Left cardiac atrium (tissue), 4 donors: ENCODE data around the gene MTARC2. TPM values are rescaled to one million over a fixed set of nuclear protein-coding genes. Genes with fewer than 3 reads are reported as not detected.
A peak's percentile ranks its signal among the peaks of the same experiment; 100 is the strongest.
"Not testable (repeated sequence)": the region's sequence is repeated elsewhere in the genome, so short reads cannot be mapped to it uniquely, and the experiment has no call there.

Source experiments
- ATAC-seq, 2 donors: fragments of 200-7000 bp; cut with Tn5 transposase; one replicate each; pipeline ENCODE4 v1.9.1; 2020; ENCODE audit warnings: mild to moderate bottlenecking in 2 of 2, moderate library complexity in 2 of 2
- DNase-seq: peaks from one replicate; pipeline ENCODE4 v3.0.0-alpha.2; 2020
- intact Hi-C, 2 donors: fragments of 100-400 bp; cut with DNase I; formaldehyde crosslinking; loops; one replicate each; pipeline versions ENCODE4 v1.14.1 to v1.15.1; 2022 to 2023
- total RNA-seq, 2 donors: library from RNA; stranded (reverse); fragmentation: NEBNext Ultra II Directional; extraction: Animal tissue kit (Norgen Biotek cat#: 25700); gene quantifications; one replicate each; pipeline ENCODE4 v1.2.1, GENCODE V29; 2021
- donor health status: DM: no; HTN: yes; CAD: no.
- donor health status: DM: no; HTN: yes; CAD: no; lungs with severe emphysema.
- donor health status: DM: yes; HTN: yes; CAD: no.
- donor health status: Dilated cardiomyopathy.

MTARC2 gene
- total RNA-seq, 2 donors from 2014 or later: 28.7 to 32.7 TPM

DNA sequence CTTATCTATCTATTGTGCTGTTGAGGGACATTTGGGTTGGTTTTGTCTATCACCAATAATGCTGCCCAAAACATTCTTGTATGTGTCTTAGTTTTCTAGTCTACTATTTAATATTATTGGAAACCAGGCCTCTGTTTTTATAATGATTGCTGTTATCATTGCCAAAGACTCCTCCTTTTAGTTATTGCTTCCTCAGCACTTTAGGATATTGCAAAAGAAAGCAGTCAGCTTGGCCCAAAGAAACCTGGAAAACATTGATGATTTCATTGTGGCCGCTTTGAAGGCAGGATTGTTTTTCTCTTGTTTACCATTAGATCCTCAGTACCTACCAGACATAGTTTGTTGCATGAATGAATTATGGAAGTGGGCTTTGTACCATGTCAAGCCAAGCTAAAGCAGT, 20.6 kb upstream of the MTARC2 start:
- intact Hi-C loops: no loop called here
- DNase-seq (no peak), ATAC-seq (no peak)

DNA sequence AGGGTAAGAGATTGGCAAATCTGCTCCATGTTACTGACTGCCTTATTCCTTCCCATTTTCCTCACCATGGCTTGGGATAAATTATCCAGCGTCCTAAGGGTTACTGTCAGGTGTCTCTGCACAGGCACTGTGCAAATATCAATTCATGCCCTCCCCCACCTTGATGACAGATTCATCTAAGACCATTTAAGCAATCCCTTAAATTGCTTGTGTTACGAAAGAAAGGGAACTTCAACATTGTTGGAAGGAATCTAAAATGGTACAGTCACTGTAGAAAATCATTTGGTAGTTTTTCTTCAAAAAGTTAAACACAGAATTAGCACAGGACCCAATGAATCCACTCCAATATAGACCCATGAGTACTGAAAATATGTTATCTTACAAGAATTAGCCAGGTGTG, 17.6 kb upstream of the MTARC2 start:
- intact Hi-C loops: loop anchor here in 1 of 2 donors (2.0 to 5.0 kb wide), 2 partner anchors 32 to 38 kb away; partner anchors contain the start of gene C1orf115
- DNase-seq (no peak), ATAC-seq (no peak)

- intact Hi-C loops: loop anchor here (2.0 to 5.0 kb wide), 2 partner anchors 40 to 41 kb away; partner anchors contain the start of gene C1orf115 (in 2 of the 2)
- DNase-seq (no peak), ATAC-seq (peak; percentile 7 to 23)
These were observed 16.0 kb upstream of the MTARC2 start for GRCh38 chr1:220732137-220732536.

GRCh38 chr1:220732621-220733020, 15.5 kb upstream of the MTARC2 start:
- peak; percentile 75 to 86 for ATAC-seq
- DNase-seq: peak; percentile 43

DNA sequence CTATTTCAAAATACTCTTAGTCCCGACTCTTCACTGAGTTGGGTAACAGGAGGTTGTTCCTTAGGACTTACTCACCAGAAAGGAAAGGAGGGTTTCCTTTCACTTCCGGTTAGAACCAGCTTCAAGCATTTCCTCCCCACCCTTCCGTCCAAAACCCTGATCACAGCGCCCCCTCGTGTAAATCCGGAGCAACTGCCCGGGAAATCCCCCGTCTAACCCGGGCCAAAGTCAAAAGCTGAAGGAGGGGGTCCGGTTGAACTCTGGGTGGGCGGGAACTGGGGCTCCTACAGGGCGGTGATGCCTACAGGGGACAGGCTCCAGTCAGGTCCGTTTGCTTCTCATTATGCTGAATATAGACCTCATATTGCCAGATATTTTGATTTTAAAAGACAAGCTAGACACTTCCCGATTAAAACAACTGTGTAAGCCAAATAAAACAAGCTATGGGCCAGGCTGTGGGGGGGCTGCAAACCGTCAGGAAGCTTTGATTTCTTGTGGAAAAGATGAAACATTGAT, 15.0 kb upstream of the MTARC2 start:
- DNase-seq (peak; percentile 79), ATAC-seq (peak; percentile 94 to 96)
- intact Hi-C loops: loop anchor here (2.0 to 5.0 kb wide), 2 partner anchors 41 to 42 kb away; partner anchors contain the start of gene C1orf115 (in 2 of the 2)

More at GRCh38 chr1:220732621-220733020, 15.5 kb upstream of the MTARC2 start:
- intact Hi-C loops: loop anchor here (2.0 to 5.0 kb wide), 2 partner anchors 40 to 42 kb away; partner anchors contain the start of gene C1orf115 (in 2 of the 2)

GRCh38 chr1:220734571-220735326, 13.4 kb upstream of the MTARC2 start:
- intact Hi-C loops: loop anchor here in 1 of 2 donors (5.0 kb wide), 1 partner anchor 42 kb away; the partner anchor contains the start of gene C1orf115
- peak in 1 of 2 donors; percentile 46 for ATAC-seq
- DNase-seq: no peak

DNA sequence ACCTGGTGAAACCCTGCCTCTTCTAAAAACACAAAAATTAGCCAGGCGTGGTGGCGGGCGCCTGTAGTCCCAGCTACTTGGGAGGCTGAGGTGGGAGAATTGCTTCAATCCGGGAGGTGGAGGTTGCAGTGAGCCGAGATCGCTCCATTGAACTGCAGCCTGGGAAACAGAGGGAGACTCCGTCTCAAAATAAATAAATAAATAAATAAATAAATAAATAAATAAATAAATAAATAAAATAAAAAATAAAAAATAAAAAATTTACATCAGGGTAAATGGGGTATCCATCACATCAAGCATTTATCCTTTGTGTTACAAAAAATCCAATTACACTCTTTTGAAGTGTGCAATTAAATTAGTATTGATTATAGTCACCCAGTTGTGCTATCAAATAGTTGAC, 11.8 kb upstream of the MTARC2 start:
- intact Hi-C loops, DNase-seq, ATAC-seq: not testable (repeated sequence)

DNA sequence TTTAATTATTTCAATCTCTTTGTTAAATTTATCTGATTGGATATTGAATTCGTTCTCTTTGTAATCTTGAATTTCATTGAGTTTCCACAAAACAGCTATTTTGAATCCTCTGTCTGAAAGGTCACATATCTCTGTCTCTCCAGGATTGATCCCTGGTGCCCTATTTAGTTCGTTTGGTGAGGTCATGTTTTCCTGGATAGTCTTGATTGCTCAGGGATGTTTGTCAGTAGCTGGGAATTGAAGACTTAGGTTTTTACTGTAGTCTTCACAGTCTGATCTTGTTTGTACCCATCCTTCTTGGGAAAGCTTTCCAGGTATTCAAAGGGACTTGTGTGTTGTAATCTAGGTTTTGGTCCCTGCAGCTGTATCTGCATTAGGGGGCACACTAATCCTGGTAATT, 6.8 kb upstream of the MTARC2 start:
- intact Hi-C loops: no loop called here
- DNase-seq (no peak), ATAC-seq (no peak)

GRCh38 chr1:220741825-220742224, 6.3 kb upstream of the MTARC2 start:
- intact Hi-C loops: no loop called here
- no peak for DNase-seq
- ATAC-seq: no peak

DNA sequence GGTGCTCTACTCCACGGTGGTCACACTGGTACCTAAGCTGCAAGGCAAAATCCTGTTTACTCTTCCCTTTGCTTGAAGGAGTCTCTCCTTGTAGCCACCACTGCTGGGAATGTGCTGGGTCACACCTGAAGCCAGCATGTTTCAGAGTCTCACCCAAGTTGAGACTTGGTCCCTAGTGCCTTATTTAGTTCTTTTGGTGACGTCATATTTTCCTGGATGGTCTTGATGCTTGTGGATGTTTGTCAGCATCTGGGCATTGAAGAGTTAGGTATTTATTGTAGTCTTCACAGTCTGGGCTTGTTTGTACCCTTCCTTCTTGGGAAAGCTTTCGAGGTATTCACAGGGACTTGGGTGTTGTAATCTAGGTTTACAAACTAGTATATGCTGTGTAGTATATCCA, 5.6 kb upstream of the MTARC2 start:
- no peak for DNase-seq
- intact Hi-C loops: no loop called here
- no peak for ATAC-seq

- DNase-seq: no peak
- intact Hi-C loops: no loop called here
- no peak for ATAC-seq
These were observed 1.3 kb upstream of the MTARC2 start for GRCh38 chr1:220746851-220747250.

GRCh38 chr1:220747437-220748088, 559 bp upstream of the MTARC2 start:
- no peak for DNase-seq
- intact Hi-C loops: no loop called here
- peak; percentile 13 to 40 for ATAC-seq

- intact Hi-C loops: no loop called here
- DNase-seq: no peak
- ATAC-seq: no peak
These were observed 814 bp downstream of the MTARC2 start for GRCh38 chr1:220748936-220749335.

DNA sequence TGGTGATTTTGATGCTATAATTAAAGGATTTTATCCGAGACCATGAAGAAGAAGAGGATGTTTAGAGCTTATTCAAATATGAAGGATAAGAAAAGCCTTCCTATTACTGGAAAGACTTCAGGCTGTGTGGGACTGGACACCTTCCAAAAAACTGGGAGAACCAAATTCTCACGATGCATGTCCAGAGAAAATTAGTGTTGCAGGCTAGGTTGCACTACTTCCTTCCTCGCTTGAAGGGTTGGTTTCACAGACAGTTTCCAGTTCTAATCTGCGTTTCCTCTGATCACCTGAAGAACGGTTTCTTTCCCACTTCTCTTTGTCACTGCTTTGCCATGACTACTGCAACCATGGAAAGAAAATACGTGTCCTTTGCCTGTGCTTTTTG, 2.0 kb downstream of the MTARC2 start:
- ATAC-seq (no peak), DNase-seq (no peak)
- intact Hi-C loops: no loop called here

DNA sequence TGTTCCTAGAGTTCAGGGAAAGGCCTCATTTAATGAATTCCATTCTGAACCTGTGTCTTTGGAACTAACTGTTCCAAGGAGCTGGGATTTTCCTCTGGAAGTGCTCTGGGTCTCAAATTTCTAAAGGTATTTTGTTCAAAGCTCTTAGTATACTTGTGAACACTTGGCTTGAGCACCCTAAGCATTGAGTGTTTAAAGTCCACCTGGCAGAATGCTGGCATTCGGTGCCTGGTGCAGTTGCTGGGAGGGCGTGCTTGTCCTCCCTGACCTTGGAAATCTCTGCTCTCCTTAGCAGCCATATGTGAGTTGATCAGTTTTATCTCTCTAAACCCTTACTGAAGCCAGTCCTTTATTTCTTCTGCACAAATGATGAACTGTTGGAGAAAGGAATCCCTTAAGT, 3.0 kb downstream of the MTARC2 start:
- intact Hi-C loops: no loop called here
- no peak for DNase-seq
- no peak for ATAC-seq

DNA sequence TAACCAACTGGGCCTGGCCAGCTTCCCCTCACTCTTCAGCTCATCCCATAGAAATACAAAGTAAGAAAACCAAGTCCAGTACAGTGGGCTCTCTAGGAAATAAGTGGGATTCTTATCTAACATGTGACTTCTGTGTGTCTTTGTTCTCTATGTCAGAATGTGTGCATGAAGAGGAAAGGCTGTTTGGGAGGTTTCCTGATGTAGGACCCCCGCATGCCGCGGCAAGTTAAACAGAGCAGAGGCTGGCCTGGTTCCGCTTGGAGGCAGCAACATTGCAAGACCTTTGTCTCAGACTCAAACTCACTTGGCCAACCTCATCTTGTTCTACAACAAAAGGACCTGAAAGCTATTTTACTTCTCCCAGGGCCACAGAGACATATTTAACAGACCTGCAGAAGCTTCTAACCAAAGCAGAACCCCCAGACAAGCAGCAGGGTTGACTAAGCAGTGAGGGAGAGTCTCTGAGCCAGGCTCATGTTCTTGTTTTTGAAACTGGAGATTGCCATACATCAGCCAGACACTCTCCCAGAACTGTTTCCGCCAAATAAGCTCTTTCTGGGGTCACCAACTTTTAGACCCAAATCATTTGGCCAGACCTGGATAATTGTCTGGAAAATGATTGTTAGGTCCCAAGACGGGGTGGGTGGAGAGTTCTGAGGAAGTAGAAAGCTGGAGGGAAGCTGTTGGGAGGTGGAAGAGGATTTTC, 6.2 kb downstream of the MTARC2 start:
- DNase-seq: no peak
- no peak for ATAC-seq
- intact Hi-C loops: no loop called here

- intact Hi-C loops: no loop called here
- no peak for ATAC-seq
- DNase-seq: no peak
These were observed 6.8 kb downstream of the MTARC2 start for GRCh38 chr1:220754918-220755295.

DNA sequence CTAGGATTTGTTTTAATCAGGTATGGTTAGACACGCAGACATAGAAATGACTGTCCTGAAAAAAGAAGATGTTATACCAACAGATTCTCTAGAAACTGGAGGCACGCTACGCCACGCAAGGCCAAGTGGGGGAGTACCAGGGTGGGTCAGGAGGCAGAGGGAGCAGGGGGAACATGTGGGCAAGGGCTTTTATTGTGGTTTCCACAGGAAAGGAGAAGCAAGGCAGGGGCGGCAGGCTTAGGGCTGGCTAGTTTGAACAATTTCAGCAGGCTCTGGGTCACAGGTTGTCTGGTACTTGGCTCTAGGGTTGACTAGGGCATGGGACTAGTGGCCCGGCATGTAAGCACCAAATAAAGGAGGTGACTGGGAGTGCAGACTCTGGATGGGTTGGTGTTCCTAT, 7.2 kb downstream of the MTARC2 start:
- intact Hi-C loops: no loop called here
- DNase-seq: no peak
- peak in 1 of 2 donors; percentile 12 for ATAC-seq

DNA sequence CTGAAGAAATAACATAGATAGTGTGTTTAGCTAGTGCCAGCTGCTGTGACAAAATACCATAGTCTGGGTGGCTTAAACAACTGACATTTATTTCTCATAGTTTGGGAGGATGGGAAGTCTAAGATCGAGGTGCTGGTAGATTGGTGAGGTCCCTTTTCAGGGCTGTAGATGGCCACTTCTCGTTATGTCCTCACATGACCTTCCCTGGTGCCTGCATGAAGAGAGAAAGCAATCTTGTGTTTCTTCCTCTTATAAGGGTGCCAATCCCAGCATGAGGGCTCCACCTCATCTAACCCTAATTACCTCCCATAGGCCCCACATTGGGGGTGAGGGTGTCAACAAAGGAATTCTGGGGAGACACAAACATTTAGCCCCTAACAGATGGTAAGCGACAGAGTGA, 9.3 kb downstream of the MTARC2 start:
- DNase-seq: no peak
- ATAC-seq: no peak
- intact Hi-C loops: no loop called here

DNA sequence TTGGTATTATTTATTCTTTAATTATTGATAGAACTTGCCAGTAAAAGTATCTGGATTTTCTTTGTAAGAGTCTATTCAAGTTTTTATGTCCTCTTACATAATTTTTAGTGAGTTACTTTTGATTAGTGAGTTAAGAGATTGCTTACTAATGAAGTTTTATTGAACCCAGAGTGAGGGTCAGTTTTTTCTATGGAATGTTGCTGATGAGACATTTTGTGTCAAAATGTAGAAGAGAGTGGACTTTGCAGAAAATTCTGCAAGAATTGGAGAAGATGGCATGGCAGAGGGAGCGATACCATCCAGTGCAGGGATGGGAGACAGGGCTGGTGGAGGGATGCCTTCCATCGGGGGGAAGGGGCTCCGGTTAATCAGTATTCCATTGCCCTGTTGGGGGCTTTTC, 11.0 kb downstream of the MTARC2 start:
- no peak for DNase-seq
- intact Hi-C loops: no loop called here
- ATAC-seq: no peak
